IMR-90 (cell line): ENCODE results near the gene TAF1A.

Experiments used
- BHLHE40 ChIP-seq: fragments of 150-350 bp; IDR thresholded peaks from 2 replicates; pipeline ENCODE4 v1.6.1; 2016; ENCODE audit warnings: mild to moderate bottlenecking, low read depth, low read length
- POLR2A ChIP-seq: IDR thresholded peaks from 2 replicates; pipeline ENCODE4 v1.6.1; 2012; ENCODE audit warnings: mild to moderate bottlenecking, low read depth, low read length
- USF2 ChIP-seq: fragments of 150-350 bp; IDR thresholded peaks from 2 replicates; pipeline ENCODE4 v1.6.1; 2017; ENCODE audit warnings: mild to moderate bottlenecking, antibody characterized with exemption, low read length, low read depth

DNA sequence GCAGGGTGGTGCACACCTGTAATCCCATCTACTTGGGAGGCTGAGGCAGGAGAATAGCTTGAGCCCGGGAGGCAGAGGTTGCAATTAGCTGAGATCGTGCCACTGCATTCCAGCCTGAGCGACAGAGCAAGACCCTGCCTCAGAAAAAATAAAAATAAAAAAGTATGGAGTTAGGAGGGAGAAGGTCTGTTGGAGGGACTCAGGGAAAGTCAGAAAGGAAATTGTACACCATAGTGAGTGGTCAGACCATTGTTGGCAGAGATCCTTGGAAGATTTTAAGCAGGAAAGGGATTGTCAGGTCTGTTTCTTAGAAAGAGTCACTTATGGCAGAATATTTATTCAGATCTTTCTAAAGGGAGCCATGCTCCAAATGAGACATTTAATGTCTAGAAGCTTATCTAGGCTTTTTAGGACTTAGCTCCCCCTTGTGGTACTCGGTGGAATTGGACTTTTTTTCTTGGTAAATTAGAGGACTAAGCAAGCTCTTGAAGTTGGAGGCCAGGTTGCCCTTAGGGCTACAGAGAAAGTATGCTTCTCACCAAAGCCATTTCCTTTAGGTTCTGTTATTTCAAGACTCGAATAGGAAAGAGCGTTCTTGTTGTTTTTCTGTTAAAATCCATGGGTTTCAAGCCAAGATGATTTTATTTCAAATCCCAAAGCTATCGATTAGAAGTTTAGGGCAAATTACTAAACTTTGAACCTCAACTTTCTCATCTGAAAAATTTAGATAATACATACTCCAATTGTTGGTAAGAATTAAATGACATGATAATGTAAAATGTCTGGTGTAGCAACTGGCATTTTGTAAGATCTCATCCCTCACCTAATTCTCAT lies 44.7 kb upstream of the TAF1A start:
- TF ChIP-seq POLR2A (no peak), USF2 (no peak), BHLHE40 (no peak)
